ENCODE results near the gene MALSU1. TPM values are rescaled to one million over a fixed set of nuclear protein-coding genes. Genes with fewer than 3 reads are reported as not detected.

The MALSU1 gene
- total RNA-seq, 2 donors from 2014 or later, result 6.3 to 57.9 TPM

- Histone ChIP-seq H3K27ac (no peak overlapping the region), H3K36me3 (replicated peaks in 1 of 2; ENCODE audit: insufficient read depth in 1 of 2, low read depth in 2 of 2) (no peaks in the 10 kb centered on the region), H3K9me3 (no peaks in the 10 kb centered on the region), H3K27me3 (peaks cover 0 to 7% of the 10 kb centered on the region in 2 donors), H3K4me1 (peaks cover 20% of the 10 kb centered on the region), H3K4me3 (no peak overlapping the region)
- intact Hi-C loops (cut with DNase I), result no loop called here
- 30 to 67% methylated on average over 2 of the region's 2 CpGs for WGBS, 2 donors
- ATAC-seq (no peak), DNase-seq (no peak)
- TF ChIP-seq POLR2A (IDR thresholded peaks at IDR 0.05), result no peak
- no peak for TF ChIP-seq CTCF (IDR thresholded peaks at IDR 0.05)
Observed at GRCh38 chr7:23338863-23339262, 39.7 kb downstream of the MALSU1 start.

GRCh38 chr7:23341846-23342598, 42.9 kb downstream of the MALSU1 start:
- no peak overlapping the region for H3K27ac ChIP-seq
- ATAC-seq, result no peak
- WGBS, 2 donors, result 89 to 90% methylated on average over 7 of the region's 7 CpGs
- H3K4me3 ChIP-seq, result no peak overlapping the region
- H3K27me3 ChIP-seq, result peaks cover 0 to 7% of the 10 kb centered on the region in 2 donors
- no peaks in the 10 kb centered on the region for H3K36me3 ChIP-seq (replicated peaks in 1 of 2; ENCODE audit: insufficient read depth in 1 of 2, low read depth in 2 of 2)
- no peak for DNase-seq
- no peak for TF ChIP-seq POLR2A (IDR thresholded peaks at IDR 0.05)
- TF ChIP-seq CTCF (IDR thresholded peaks at IDR 0.05), result no peak
- H3K9me3 ChIP-seq, result no peaks in the 10 kb centered on the region
- H3K4me1 ChIP-seq, result no peaks in the 10 kb centered on the region
- intact Hi-C loops (cut with DNase I), result no loop called here

- H3K27me3 ChIP-seq, result peaks cover 0 to 7% of the 10 kb centered on the region in 2 donors
- ATAC-seq (no peak), DNase-seq (no peak)
- H3K27ac ChIP-seq, result no peak overlapping the region
- H3K9me3 ChIP-seq, result no peaks in the 10 kb centered on the region
- TF ChIP-seq CTCF (IDR thresholded peaks at IDR 0.05) (no peak), POLR2A (IDR thresholded peaks at IDR 0.05) (no peak)
- intact Hi-C loops (cut with DNase I), result no loop called here
- no peaks in the 10 kb centered on the region for H3K4me1 ChIP-seq
- H3K36me3 ChIP-seq (replicated peaks in 1 of 2; ENCODE audit: insufficient read depth in 1 of 2, low read depth in 2 of 2), result no peaks in the 10 kb centered on the region
- no peak overlapping the region for H3K4me3 ChIP-seq
Observed at GRCh38 chr7:23343102-23343501, 44.0 kb downstream of the MALSU1 start.

- H3K9me3 ChIP-seq, result no peaks in the 10 kb centered on the region
- DNase-seq, result no peak
- H3K4me3 ChIP-seq, result no peak overlapping the region
- ATAC-seq, result no peak
- 84 to 88% methylated on average over 9 of the region's 9 CpGs for WGBS, 2 donors
- H3K27ac ChIP-seq, result no peak overlapping the region
- peaks cover 0 to 7% of the 10 kb centered on the region in 2 donors for H3K27me3 ChIP-seq
- no peaks in the 10 kb centered on the region for H3K4me1 ChIP-seq
- intact Hi-C loops (cut with DNase I), result no loop called here
- TF ChIP-seq CTCF (IDR thresholded peaks at IDR 0.05) (no peak), POLR2A (IDR thresholded peaks at IDR 0.05) (no peak)
- H3K36me3 ChIP-seq (replicated peaks in 1 of 2; ENCODE audit: insufficient read depth in 1 of 2, low read depth in 2 of 2), result no peaks in the 10 kb centered on the region
Observed at GRCh38 chr7:23343806-23344475, 44.8 kb downstream of the MALSU1 start.

Data from body of pancreas (tissue), 4 donors.